Activated T-cell treated with anti-CD3 and anti-CD28 coated beads, Interleukin-2, amount 50 U/mL, for 48 hours (primary cell): Measurements from ENCODE around the gene PHF20.
"Not testable (repeated sequence)": the region's sequence is repeated elsewhere in the genome, so short reads cannot be mapped to it uniquely, and the experiment has no call there.

Experiments used
- DNase-seq, 2 experiments: peaks; one replicate each; pipeline ENCODE4 v3.0.0-alpha.2; 2020

The PHF20 gene

GRCh38 chr20:35942243-35942642 is 170.4 kb downstream of the PHF20 start:
- DNase-seq = no peak

- peak; percentile 34 to 48 for DNase-seq
Observed at GRCh38 chr20:35947489-35947888, 175.7 kb downstream of the PHF20 start.

DNA sequence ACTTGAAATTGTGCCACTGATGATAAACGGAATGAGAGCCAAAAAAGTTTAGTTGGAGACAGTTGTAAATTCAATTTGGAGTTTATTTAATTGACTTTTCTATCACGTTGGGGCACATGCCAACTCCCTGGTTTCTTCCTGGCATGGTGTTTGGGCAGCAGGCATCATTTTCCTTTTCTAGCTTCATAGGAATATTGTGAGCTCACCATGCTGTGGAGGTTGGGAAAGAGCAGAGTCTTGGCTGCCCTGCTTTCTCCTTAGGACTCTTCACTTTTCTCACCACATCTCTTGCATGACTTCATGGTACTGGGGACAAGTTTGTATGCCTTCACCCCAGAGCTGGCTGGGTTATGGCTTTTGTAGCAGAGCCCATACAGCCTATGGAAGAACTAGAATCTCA is 176.1 kb downstream of the PHF20 start:
- DNase-seq = no peak

DNA sequence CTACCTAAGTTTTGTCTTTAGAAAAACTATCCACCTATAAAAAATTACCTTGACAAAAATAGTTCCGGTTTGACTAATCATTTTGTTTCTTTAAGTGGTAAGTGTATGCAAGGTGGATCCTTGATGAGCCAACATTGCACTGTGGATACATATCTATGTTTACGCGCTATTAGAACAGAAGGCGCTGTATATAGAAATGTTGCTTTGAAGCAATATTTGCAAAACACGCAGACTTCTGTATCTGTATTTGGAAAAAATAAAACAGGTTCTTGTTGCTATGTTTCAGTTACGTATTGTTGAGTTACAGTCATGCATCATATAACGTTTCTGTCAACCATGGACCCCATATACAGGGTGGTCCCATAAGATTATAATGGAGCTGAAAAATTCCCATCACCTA is 178.3 kb downstream of the PHF20 start:
- no peak for DNase-seq

DNA sequence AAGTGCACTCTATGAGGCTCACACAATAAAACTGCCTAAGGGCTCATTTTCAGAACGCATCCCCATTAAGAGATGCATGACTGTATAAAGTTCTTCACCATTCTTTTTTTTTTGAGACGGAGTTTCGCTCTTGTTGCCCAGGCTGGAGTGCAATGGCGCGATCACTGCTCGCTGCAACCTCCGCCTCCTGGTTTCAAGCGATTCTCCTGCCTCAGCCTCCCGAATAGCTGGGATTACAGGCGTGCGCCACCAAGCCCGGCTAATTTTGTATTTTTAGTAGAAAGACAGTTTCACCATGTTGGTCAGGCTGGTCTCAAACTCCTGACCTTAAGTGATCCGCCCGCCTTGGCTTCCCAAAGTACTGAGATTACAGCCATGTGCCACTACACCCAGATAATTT is 180.3 kb downstream of the PHF20 start:
- DNase-seq = not testable (repeated sequence)

- peak; percentile 30 to 34 for DNase-seq
Observed at GRCh38 chr20:35952480-35953386, 180.9 kb downstream of the PHF20 start.

- peak; percentile 75 to 80 for DNase-seq
Observed at GRCh38 chr20:35953387-35954199, 181.8 kb downstream of the PHF20 start.

DNA sequence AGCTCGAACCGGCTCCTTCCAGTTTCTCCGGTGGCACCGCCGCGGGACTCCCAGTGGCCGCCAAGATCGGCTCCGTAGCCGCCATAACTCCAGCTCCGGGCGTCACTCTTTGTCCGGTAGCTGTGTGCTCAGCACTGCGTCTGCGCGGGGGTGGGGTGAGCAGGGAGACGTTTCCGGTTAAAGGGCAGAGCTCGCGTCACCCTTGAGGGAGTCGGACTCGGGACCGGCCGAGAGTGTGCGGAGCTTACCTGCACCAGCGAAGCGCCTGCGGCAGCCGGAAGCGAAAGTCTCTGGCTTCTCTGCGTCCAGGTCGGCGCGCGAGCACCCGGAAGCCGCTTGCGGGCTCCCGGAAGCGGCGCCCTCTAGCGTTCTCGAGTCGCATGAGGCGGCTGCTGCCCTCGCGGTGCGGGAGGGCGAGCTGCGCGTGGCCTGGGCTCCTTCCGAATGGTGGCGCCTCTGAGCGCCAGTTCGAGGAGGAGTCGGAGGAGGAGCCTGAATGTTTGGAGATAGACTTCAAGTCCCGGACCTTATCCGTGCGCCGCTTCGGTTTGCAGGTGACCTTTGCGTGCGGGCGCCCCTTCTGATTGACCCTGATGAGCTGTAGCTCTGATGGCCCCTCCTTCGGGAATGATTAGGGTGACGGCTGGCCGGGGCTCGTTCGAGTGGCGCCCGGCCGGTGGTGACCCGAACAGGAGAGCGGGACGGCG is 182.5 kb downstream of the PHF20 start, which contains the start of gene SCAND1:
SCAND1 (minus strand) TSS at position 303 of the 707 bp plus-strand sequence; CDS start at position 85, 218 bp downstream.
- DNase-seq = peak; percentile 96 to 97

- no peak for DNase-seq
Observed at GRCh38 chr20:35954907-35955251, 183.1 kb downstream of the PHF20 start.

DNA sequence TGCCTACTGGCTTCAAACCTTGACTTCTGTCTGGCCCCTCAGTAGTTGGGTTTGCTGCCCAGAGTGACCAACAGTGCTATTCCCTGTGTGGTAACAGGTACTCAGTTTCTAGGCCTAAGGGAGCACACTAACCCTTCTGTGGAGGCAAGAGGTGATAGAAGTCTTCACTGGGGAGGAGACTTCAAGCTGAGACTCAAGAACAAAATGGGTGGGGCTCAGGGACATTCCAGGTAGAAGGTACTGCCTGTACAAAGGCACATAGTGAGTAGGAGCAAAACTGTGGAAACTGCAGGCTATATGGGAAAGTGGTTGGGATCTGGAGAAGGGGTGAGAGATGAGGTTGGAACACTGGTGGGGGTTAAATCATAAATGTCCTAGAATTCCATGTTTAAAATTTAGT is 184.8 kb downstream of the PHF20 start:
- DNase-seq = no peak

DNA sequence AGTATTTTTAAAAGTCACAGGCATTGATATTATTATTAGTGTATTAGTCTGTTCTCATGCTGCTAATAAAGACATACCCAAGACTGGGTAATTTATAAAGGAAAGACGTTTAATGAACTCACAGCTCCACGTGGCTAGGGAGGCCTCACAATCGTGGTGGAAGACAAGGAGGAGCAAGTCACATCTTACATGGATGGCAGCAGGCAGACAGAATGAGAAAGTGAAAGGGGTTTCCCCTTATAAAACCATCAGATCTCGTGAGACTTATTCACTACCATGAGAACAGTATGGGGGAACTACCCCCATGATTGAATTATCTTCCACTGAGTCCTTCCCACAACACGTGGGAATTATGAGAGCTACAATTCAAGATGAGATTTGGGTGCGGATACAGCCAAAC is 187.5 kb downstream of the PHF20 start:
- DNase-seq = not testable (repeated sequence)

- no peak for DNase-seq
Observed at GRCh38 chr20:35963878-35964277, 192.1 kb downstream of the PHF20 start.

DNA sequence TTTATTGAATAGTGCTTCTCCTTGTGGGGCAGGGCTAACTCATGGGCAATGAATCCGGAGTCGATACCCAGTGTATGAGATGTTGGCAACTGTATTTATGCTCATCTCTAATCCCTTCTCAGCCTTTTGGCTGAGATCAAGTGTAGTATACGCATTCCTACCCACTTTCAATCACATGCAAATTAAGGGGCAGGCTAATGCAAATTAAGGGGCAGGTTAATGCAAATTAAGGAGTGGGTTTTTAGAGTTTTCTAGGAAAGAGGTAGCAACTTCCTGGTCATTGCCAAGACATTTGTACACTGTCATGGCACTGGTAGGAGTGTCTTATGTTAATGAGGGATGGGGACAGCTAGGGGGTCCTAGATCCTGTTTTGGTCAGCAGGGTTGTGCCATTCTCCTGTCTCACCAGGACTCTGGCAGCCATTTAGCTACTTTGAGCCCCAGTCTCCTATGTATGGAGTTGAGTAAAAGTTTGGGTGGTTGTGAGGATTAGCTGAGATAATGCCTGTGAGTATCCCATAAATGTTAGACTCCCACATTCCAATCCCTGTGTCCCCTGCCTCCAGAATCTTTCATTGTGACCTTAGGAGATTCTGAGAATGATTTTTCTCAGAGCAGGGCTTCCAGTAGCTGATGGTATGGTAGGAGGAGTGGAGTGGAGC is 196.3 kb downstream of the PHF20 start, which contains the start of gene CNBD2:
CNBD2 (plus strand) TSS at position 612 of the 662 bp plus-strand sequence. CDS start 173 bp downstream, outside the sequence.
- DNase-seq = no peak

- no peak for DNase-seq
Observed at GRCh38 chr20:35968930-35969329, 197.1 kb downstream of the PHF20 start.

DNA sequence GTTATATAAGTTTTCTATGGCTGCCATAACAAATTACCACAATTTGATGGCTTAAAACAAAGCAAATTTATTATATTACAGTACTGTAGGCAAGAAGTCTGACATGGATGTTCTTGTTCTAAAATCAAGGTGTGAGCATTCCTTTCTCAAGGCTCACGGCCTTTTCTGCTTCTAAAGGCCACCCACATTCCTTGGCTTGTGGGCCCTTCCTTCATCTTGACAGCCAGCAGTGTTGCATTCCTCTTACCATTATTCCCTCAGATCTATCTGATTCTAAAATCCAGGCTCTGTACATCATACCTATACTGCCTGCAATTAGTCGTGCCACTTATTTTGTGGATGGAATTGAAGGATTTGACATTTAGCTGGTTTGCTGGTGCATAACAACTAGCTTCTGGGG is 200.2 kb downstream of the PHF20 start:
- no peak for DNase-seq

DNA sequence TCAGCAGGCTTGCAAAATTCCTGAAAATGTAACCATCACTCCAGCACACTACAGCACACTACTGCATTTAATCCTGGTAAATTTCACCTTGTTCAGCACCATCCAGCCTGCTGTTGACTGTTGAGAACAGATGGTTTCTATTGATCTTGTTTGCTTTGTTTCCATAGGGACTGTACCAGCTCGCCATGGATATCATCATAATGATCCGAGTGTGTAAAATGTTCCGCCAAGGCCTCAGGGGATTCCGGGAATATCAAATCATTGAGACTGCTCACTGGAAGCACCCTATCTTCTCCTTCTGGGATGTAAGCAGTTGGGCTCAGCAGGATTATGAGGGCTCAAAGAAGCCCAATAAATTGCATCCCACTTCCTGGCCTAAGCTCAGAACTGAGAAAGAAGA is 200.6 kb downstream of the PHF20 start:
- no peak for DNase-seq

GRCh38 chr20:35974256-35974655 is 202.4 kb downstream of the PHF20 start:
- DNase-seq = no peak

- DNase-seq = no peak
Observed at GRCh38 chr20:35975576-35976373, 204.0 kb downstream of the PHF20 start.

DNA sequence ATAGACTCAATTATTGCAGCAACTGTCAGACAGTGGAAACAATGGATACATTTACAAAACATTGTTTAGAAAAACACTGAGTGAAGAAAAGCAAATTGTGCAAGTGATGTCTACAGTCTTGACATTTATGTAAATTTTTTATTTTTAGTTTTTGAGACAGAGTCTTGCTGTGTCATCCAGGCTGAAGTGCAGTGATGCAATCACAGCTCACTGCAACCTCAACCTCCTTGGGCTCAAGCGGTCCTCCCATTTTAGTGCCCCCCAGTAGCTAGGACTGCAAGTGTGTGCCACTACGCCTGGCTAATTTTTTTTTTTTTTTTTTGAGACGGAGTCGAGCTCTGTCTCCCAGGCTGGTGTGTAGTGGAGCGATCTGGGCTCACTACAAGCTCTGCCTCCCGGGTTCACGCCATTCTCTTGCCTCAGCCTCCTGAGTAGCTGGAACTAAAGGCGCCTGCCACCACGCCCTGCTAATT is 206.3 kb downstream of the PHF20 start:
- DNase-seq = no peak

DNA sequence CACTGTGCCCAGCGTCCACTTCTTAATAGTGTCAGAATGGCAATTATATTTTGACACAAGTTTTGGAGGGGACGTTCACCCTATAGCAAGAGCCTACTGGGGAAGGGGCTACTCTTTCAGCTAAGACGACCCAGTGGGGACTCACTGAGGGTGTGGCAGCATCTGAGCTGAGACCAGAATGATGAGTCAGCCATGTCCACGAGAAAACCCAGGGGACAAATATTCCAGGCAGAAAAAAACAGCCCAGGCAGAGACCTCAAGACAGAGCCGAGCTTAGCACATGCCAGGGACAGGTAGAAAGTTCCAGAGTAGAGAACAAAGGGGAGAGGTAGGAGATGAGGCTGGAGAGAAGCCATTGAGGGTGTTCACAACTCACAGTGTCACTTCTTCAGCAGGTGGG is 207.7 kb downstream of the PHF20 start:
- DNase-seq = no peak

DNA sequence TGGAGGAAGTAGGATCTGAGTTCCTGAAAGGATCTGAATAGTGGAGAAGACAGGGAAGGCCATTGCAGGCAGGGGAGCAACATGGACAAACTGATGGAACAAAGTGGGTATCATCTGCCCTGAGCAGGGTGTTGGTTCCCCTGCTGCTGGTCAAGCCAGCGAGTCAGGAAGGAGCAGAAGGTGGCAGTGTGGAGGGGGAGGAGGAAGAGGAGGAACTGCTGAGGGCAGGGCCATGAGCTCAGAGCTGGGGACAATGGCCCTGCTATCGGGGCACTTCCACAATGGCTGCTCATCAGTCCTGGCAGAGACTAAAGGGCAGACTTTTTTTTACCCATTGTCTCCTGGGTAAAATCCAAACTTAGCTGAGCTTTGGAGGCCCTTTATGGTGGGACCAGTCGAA is 210.2 kb downstream of the PHF20 start:
- DNase-seq = no peak

DNA sequence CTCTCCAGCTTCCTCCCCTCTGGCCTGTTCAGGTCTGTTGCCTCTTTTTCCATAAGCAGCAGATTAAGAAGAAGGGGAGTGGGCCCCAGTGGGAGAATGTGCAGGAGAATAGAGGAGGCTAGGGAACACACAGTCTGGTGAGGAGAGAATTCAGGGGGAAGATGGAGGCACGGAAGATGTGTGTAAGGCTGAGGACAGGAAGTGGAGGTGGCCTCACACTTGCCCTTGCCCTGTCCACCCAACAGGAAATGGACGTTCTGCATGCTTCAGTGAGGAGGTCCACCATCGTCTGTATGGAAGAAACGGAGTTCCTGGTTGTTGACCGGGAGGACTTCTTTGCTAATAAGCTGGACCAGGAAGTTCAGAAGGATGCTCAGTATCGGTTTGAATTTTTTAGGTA is 212.6 kb downstream of the PHF20 start:
- DNase-seq = no peak
